Activated B cell treated with CpG ODN at 0.5 μM for 24 hours (primary cell): ENCODE data around the gene PHOX2B. TPM values are rescaled to one million over a fixed set of nuclear protein-coding genes. Genes with fewer than 3 reads are reported as not detected.
"Not testable (repeated sequence)": the region's sequence is repeated elsewhere in the genome, so short reads cannot be mapped to it uniquely, and the experiment has no call there.

Experiments
- ATAC-seq: fragments of 200-7000 bp; cut with Tn5 transposase; one replicate; pipeline ENCODE4 v1.10.0; 2021; ENCODE audit warnings: low read depth, mild to moderate bottlenecking, moderate library complexity
- CTCF ChIA-PET: fragments of 350-600 bp; sonication (Branson Sonifier 250); formaldehyde crosslinking; loops from one replicate; lab custom pipeline; 2021; ENCODE audit warnings: antibody characterized with exemption; lab: Charles Lee
- POLR2A ChIA-PET: fragments of 350-600 bp; sonication (Branson Sonifier 250); formaldehyde crosslinking; loops from one replicate; lab custom pipeline; 2021; ENCODE audit warnings: antibody characterized with exemption; lab: Charles Lee
- DNase-seq: peaks from one replicate; pipeline ENCODE4 v3.0.0; 2022
- H3K27ac Mint-ChIP-seq: one replicate; pipeline ENCODE4 v1.8.0; 2020; ENCODE audit warnings: mixed read lengths
- H3K27me3 Mint-ChIP-seq: one replicate; pipeline ENCODE4 v1.8.0; 2021; ENCODE audit warnings: mixed read lengths
- H3K36me3 Mint-ChIP-seq: one replicate; pipeline ENCODE4 v1.8.0; 2021; ENCODE audit warnings: low read depth, mixed read lengths
- H3K4me1 Mint-ChIP-seq: one replicate; pipeline ENCODE4 v1.8.0; 2021; ENCODE audit warnings: mixed read lengths
- H3K4me3 Mint-ChIP-seq: one replicate; pipeline ENCODE4 v1.8.0; 2020; ENCODE audit warnings: mild to moderate bottlenecking, mixed read lengths
- H3K9me3 Mint-ChIP-seq: one replicate; pipeline ENCODE4 v1.8.0; 2020; ENCODE audit warnings: mixed read lengths
- CTCF ChIP-seq: fragments of 200-600 bp; IDR thresholded peaks from one replicate; pipeline ENCODE4 v1.8.0; 2022; ENCODE audit warnings: antibody characterized with exemption, mild to moderate bottlenecking
- intact Hi-C: fragments of 100-400 bp; cut with micrococcal nuclease; formaldehyde crosslinking; loops from one replicate; pipeline ENCODE4 v1.15.1; 2024
- total RNA-seq: library from RNA; stranded (reverse); gene quantifications from 2 replicates; pipeline ENCODE4 v1.2.3, GENCODE V29; 2022

Gene PHOX2B
- total RNA-seq, 1 donor from 2014 or later, result not detected

DNA sequence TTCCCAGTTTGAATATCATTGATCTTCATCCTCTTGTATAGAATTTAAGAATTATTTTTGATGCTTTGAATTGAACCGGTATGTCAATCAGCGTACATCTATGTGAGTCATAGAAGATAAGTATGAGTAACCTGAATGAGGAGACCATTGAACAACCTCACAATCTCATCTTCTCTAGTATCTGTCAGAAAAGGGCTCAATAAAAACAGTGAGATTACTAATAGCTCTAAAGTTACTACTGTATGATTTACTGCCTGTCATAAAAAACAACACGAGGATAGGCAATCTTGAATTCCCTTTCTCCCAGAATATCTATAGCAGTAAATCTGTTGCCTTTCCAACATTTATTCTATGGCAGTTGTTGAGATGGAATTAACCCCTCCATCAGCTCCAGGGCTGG lies 36.1 kb downstream of the PHOX2B start:
- DNase-seq, result no peak
- H3K27me3 Mint-ChIP-seq, result no peaks in the 10 kb centered on the region
- intact Hi-C loops, result no loop called here
- H3K27ac Mint-ChIP-seq, result no peak overlapping the region
- POLR2A ChIA-PET, result no interaction called here
- CTCF ChIA-PET, result no interaction called here
- H3K4me1 Mint-ChIP-seq, result no peaks in the 10 kb centered on the region
- ATAC-seq, result no peak
- H3K9me3 Mint-ChIP-seq, result no peaks in the 10 kb centered on the region
- no peak overlapping the region for H3K4me3 Mint-ChIP-seq
- no peaks in the 10 kb centered on the region for H3K36me3 Mint-ChIP-seq
- no peak for TF ChIP-seq CTCF

GRCh38 chr4:41711654-41712053 lies 36.9 kb downstream of the PHOX2B start:
- CTCF ChIA-PET, H3K4me1 Mint-ChIP-seq, H3K36me3 Mint-ChIP-seq: not testable (repeated sequence)

GRCh38 chr4:41709844-41710481 lies 38.6 kb downstream of the PHOX2B start:
- no peak overlapping the region for H3K27ac Mint-ChIP-seq
- DNase-seq (no peak), ATAC-seq (no peak)
- H3K4me1 Mint-ChIP-seq, result no peaks in the 10 kb centered on the region
- H3K9me3 Mint-ChIP-seq, result no peaks in the 10 kb centered on the region
- H3K36me3 Mint-ChIP-seq, result no peaks in the 10 kb centered on the region
- TF ChIP-seq CTCF, result no peak
- no peak overlapping the region for H3K4me3 Mint-ChIP-seq
- POLR2A ChIA-PET, result no interaction called here
- peaks cover 6% of the 10 kb centered on the region for H3K27me3 Mint-ChIP-seq
- CTCF ChIA-PET, result no interaction called here
- intact Hi-C loops, result no loop called here

More at GRCh38 chr4:41711654-41712053, 36.9 kb downstream of the PHOX2B start:
- H3K27me3 Mint-ChIP-seq, H3K4me3 Mint-ChIP-seq, POLR2A ChIA-PET, H3K27ac Mint-ChIP-seq, intact Hi-C loops, H3K9me3 Mint-ChIP-seq, DNase-seq, ATAC-seq: not testable (repeated sequence)

DNA sequence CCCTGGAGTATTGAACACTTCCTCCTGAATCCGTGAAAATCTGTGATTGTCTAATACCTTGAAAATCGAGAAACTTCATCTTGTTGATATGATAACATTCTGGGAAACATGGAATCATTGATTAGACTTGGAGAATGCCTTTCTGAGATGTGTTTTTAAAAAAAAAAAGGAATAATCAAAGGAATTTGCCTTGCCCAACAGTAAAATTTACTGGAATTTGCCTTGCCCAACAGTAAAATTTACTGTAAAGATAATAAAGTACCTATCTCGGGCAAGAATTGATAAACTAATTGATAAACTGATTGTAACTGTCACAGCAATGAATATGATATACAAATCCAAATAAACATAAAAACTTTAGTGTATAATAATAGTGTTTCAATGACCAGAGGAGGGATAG lies 44.7 kb downstream of the PHOX2B start:
- Mint-ChIP-seq H3K4me1 (no peaks in the 10 kb centered on the region), H3K27ac (no peak overlapping the region), H3K4me3 (no peak overlapping the region), H3K27me3 (peaks cover 17% of the 10 kb centered on the region), H3K36me3 (no peaks in the 10 kb centered on the region), H3K9me3 (no peaks in the 10 kb centered on the region)
- no peak for ATAC-seq
- intact Hi-C loops, result no loop called here
- ChIA-PET POLR2A (no interaction called here), CTCF (no interaction called here)
- no peak for TF ChIP-seq CTCF
- no peak for DNase-seq

DNA sequence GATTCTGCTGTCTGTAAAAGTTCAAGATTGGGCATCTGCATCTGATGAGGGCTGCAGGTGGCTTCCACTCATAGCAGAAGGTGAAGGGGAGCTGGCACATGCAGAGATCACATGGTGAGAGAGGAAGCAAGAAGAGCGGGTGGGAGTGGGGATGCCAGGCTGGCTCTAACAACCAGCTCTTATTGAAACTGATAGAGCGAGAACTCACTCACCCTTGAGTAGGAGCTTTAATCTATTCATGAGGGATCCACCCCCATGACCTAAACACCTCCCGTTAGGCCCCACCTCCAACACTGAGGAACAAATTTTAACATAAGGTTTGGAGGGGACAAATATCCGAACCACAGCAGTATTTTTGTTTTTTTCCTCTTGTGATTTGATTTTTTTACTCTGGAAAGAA lies 45.8 kb downstream of the PHOX2B start:
- intact Hi-C loops, result no loop called here
- ChIA-PET POLR2A (no interaction called here), CTCF (no interaction called here)
- Mint-ChIP-seq H3K4me3 (no peak overlapping the region), H3K27ac (no peak overlapping the region), H3K27me3 (peaks cover 18% of the 10 kb centered on the region), H3K9me3 (no peaks in the 10 kb centered on the region), H3K4me1 (no peaks in the 10 kb centered on the region), H3K36me3 (no peaks in the 10 kb centered on the region)
- no peak for TF ChIP-seq CTCF
- ATAC-seq, result no peak
- no peak for DNase-seq

GRCh38 chr4:41701983-41702382 lies 46.5 kb downstream of the PHOX2B start:
- H3K9me3 Mint-ChIP-seq, result no peaks in the 10 kb centered on the region
- TF ChIP-seq CTCF, result no peak
- no peaks in the 10 kb centered on the region for H3K36me3 Mint-ChIP-seq
- intact Hi-C loops, result no loop called here
- no peak for DNase-seq
- ATAC-seq, result no peak
- no peak overlapping the region for H3K4me3 Mint-ChIP-seq
- no peak overlapping the region for H3K27ac Mint-ChIP-seq
- ChIA-PET POLR2A (no interaction called here), CTCF (no interaction called here)
- no peaks in the 10 kb centered on the region for H3K4me1 Mint-ChIP-seq
- H3K27me3 Mint-ChIP-seq, result peaks cover 19% of the 10 kb centered on the region
